GM19035 (cell line): Measurements from ENCODE around the gene SPATA19.
A peak's percentile ranks its signal among the peaks of the same experiment; 100 is the strongest.

Experiments
- ATAC-seq: cut with Tn5 transposase; IDR thresholded peaks from one replicate; pipeline ENCODE4 v1.9.1; 2021; ENCODE audit not compliant: unreplicated experiment

Gene SPATA19

GRCh38 chr11:133835593-133836548 lies 9.4 kb downstream of the SPATA19 start:
- peak; percentile 7 for ATAC-seq

DNA sequence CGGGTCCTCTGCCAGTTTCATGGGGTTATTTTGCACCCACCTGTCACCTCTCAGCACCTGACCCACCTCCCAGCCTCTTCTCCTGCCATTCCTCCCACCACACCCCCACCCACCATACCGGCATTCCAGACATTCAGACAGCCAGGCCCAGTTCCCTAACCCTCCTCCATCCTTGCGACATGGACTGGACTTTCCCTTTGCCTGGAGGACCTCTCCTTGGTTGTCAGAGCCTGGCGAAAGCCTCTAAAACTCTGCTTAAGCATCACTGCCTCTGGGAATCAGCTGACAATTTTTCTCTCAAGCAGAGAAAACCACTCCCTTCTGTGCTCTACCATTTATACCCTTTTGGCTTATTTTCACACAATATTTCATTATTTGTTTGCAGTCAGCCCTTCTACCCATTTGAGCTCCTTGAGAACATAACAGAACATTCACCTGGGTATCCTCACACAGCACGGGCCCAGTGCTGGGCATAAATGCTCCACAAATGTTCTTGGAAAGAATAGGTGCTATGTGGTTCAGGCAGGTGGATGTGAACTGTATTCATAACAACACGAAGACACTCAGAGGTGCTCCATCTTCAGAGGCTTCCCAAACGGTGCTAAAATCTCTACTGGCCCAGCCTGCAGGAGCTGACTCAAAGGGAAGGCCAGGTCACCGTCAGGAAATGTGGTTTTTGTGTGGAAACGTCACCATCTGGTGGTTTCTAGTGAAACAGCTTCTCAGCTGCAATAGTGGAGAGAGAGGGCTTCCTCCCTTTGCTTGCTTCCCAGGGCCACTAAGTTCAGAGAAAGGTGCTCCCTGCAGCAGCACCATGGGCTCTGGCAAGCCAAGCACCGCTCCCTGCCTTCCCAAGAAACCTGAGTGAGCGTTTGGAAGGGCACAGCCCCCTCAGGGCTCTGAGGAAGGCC lies 10.4 kb downstream of the SPATA19 start:
- ATAC-seq: peak; percentile 86

DNA sequence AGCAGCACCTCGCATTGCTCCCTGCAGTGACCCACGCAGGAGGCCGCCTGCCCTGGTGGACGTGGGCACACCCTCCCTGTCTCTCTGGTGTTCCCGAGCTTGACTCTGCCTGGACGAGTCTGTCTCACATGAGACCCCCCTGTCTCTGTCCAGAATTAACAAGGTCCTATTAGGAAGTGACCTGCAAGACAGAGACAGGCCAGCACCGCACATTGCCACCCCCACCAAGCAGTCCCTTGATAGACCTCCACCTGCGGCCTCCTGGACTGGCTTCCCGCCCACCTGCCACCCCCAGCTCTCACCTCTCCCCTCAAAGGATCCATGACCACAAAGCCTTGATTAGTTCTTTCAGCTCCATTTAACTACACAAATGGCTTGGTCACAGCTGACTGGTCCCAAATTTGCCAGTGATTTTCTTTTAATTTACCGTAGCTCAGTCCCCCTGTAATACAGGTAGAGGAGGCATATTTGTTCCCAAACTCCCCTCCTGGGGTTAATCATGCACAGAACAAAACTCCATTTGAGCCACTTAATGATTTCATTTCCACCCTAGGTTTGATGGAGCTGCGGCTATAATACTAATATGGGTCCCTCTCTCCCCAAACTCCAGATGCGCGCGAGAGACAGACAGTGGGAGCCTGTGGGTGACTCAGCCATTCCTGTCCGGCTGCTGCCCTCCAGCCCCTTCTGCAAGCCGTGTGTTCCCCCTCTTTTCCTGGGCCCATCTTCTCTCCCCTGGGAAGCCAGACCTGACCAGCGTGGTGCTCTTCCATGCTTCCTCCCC lies 11.2 kb downstream of the SPATA19 start:
- ATAC-seq: no peak

GRCh38 chr11:133832991-133833897 lies 12.1 kb downstream of the SPATA19 start:
- ATAC-seq: no peak

- no peak for ATAC-seq
Measured at GRCh38 chr11:133832096-133832990, 13.0 kb downstream of the SPATA19 start.

DNA sequence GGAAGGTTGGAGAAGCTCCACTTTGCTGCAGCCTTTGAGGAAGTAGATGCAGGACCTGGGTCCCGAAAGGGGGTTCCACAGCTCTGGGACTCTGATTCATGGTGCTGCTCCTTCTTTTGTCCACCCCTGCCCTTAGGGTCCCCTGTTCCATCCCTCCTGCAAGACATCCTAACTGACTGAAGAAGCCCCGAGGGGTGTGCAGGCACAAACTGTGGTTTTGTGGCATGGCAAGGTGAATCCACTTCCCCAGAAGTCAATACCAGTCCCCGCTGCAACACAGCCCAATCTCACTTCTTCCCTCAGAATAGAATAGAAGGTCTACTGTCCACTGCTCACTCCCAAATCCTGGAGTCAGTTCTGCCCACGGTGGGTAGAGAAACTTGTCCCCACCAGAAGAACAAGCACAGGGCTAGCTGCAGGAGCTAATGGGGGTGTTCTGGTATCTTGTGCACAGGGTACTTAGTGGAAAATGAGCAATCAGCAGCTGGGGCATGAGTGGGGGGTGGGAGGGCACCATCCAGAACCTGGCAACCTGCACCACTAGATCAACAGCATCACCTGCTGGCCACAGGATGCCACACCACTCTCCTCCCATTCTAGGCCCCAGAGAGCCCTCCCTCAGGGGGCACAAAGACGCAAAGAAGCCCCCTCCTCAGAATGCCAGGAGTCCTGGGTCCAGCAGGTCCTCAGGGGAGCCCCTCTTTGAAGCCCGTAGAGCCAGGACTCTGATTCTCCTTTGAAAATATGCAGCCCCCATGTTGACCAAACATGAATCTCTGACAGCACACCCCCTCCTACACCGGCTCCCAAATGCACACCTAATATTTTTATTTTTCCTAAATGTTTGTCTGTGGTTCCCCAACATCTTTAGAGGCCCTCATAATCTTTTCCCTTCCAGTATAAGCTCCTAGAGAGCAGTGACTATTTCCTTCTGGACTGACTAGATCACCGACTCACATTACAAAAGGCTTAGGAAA lies 14.1 kb downstream of the SPATA19 start:
- no peak for ATAC-seq

DNA sequence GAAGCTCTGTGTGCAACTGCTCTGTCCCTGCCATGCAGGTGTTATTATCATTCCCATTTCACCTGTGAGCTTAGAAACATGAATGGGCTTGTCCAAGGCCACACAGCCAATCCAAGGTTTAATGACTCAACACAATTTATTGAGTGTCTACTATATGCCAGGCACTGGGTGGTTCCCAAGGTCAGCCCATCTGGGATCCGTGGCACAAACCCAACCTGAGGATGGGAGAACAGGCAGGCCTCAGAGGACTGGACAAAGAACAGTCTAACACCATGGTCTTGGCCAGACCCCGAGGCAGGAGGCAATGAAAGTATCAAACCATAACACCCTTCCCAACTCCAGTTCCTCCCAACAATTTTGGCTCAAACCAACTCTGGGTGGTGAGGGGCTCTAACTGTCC lies 15.7 kb downstream of the SPATA19 start:
- ATAC-seq: no peak

GRCh38 chr11:133828871-133829270 lies 16.4 kb downstream of the SPATA19 start:
- no peak for ATAC-seq

DNA sequence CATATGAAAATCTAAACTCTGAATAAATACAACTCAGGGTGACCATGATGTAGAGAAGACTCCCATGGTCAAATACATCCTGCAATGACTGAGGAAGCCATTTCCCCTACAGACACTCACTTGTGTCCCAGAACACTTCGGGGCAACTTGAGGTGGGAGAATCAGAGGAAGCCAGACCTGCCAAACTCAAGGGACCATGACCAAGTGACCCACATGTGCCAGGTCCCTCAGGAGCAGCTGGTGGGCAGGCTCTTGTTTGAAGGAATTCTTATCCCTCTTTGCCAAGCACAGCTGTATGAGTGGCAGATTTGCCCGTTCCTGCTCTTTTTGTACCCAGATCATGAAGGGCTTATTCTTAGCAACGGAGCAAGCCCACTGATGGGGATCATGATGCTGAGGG lies 17.8 kb downstream of the SPATA19 start:
- ATAC-seq: no peak

- no peak for ATAC-seq
Measured at GRCh38 chr11:133826866-133827265, 18.4 kb downstream of the SPATA19 start.

DNA sequence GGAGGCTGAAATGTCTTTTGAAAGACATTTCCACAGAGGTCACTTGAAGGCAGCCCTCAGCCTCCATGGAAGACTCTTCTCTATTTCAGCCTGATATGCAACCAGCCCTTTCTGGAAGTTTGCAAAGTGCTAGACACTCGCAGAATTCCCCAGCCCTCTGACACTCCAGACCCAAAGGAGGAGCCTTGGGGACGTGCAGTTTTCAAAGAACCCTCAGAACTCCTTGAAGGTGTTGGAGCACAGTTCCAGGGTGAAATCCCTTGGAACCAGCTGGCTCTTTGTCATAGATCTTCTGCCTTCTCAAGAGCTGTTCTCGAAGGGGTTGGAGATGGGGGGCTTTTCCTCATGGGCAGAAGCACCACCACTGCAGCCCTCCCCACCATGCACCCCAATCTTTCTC lies 19.6 kb downstream of the SPATA19 start:
- no peak for ATAC-seq

DNA sequence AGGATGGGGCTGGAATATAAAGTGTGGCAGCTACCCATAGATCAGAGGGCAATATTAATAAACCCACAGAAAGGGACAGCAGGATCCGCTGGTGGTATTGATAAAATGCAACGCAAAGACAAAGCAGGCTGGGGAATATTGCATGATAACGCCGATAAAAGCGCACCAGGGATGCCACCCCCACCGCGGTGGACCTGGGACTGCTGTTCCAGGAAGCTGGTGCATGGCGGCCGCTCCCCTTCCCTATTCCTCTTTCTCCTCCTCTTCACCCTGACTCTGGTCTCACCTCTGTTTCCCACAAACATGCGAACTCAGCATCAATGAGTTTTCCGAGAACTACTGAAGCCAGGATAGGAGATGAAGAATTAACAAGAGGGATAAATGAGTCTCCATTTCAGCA lies 20.2 kb downstream of the SPATA19 start:
- no peak for ATAC-seq

DNA sequence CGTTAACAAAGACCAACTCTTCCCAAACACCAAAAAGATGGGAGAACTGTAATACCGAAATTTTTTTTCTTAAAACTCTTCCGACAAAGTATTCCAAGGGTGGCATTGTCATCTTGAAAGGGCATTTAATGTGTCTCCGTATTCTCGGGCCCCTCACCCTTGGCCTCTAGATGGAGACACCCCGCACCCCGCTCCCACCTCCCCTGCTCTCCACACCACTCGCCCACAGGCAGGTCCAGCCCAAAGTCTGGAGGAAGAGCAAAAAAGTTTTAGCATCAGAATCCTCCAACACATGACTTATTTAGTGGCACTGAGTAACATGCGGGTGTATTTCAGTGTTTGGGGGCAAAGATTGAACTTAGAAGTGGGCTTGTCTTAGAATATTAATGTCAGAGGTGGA lies 20.7 kb downstream of the SPATA19 start:
- no peak for ATAC-seq

- ATAC-seq: no peak
Measured at GRCh38 chr11:133823614-133824013, 21.7 kb downstream of the SPATA19 start.

GRCh38 chr11:133823211-133823610 lies 22.1 kb downstream of the SPATA19 start:
- no peak for ATAC-seq

- ATAC-seq: no peak
Measured at GRCh38 chr11:133821776-133822175, 23.5 kb downstream of the SPATA19 start.

- ATAC-seq: no peak
Measured at GRCh38 chr11:133819746-133820315, 25.5 kb downstream of the SPATA19 start.
